GM19372 (cell line): ENCODE measurements around the gene IGSF3.

ENCODE experiments used
- ATAC-seq: cut with Tn5 transposase; IDR thresholded peaks from one replicate; pipeline ENCODE4 v1.9.1; 2021; ENCODE audit warnings: mild to moderate bottlenecking, low read depth, moderate library complexity; ENCODE audit not compliant: unreplicated experiment

The IGSF3 gene

DNA sequence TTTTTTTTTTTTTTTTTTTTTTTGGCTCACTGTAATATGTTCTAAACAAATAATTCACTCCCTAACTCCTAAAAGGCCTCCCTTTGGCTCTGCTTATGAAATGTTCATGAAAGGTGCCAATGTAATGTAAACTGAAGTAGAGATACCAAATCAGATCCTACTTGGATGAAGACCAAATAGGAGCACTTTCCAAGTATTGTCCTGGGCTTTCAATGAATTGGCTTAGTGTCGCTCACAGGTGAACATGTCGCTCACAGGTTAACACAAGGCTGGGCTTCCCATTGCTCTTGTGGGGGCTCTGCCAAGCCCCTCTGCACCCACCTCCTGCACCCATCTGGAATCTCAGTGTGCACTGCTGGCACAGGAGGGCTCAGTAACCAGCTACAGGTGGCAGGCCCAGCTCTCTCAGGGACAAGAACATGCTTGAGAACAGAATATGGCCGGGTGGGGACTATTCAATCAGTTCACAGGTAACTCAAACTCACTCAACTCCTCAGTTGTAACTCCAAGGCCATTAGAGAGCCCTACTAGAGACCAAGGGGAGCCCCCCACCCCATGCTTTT lies 86.1 kb downstream of the IGSF3 start:
- no peak for ATAC-seq

DNA sequence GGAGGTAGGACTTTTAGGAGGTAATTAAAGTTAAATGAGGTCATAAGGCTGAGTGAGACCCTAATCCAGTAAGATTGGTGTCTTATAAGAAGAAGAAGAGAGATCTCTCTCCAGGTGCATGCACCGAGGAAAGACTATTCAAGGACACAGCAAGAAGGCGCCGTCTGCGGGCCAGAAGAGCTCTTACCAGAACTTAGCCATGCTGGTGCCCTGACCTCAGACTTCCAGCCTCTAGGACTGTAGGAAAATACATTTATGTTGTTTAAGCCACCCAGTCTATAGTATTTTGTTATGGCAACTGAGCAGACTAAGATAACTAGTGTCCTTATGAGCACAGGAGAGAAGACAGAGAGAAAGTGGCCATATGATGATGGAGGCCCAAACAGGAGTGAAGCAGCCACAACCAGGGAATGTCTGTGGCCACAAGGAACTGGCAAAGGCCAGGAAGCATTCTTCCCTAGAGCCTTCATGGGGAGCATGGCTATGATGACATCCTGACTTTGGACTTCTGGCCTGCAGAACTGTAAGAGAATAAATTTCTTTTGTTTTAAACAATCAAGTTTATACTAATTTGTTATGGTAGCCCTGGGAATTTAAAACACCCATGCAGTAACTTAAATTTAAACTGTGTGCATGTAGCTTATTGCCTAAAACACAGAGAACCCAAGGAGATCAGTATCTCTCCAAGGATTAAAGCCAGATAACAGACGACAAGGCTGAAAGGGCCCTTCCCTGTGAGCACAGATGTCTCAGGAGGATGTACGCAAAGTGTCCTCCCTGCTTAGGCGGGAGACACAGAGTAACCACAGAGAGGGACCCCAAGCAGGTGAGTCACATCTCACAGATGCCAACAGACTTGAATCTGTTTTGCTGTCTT lies 86.8 kb downstream of the IGSF3 start:
- no peak for ATAC-seq

DNA sequence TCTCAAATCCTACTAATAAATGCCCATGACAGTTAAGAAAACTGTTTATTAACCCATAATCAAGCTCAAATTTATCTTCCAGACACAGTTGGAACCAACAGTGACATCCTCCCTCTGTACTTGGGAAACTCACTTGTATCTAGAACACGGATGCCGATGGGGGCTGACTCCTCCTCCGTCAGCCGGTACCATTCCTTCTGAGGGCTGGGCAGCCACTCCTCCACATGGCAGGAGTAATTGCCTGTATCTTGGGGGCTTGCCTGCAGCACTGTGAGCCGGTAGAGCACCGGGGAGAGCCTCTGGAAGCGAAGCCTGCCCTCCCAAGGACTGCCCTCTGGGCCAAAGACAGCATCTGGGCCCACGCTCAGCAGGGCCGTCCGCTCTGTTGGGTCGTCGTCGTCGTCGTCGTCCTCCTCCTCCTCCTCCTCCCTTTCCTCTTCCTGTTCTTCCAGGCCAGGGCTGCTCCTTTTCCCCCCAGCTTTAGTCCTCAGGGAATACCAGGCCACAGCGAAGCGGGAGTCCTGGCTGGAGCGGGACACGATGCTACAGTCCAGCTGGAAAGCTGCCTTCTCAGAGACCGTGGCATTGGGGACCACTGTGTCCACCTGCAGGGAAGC lies 88.2 kb downstream of the IGSF3 start:
- no peak for ATAC-seq

- ATAC-seq, result no peak
Measured at GRCh38 chr1:116578581-116578980, 89.0 kb downstream of the IGSF3 start.

DNA sequence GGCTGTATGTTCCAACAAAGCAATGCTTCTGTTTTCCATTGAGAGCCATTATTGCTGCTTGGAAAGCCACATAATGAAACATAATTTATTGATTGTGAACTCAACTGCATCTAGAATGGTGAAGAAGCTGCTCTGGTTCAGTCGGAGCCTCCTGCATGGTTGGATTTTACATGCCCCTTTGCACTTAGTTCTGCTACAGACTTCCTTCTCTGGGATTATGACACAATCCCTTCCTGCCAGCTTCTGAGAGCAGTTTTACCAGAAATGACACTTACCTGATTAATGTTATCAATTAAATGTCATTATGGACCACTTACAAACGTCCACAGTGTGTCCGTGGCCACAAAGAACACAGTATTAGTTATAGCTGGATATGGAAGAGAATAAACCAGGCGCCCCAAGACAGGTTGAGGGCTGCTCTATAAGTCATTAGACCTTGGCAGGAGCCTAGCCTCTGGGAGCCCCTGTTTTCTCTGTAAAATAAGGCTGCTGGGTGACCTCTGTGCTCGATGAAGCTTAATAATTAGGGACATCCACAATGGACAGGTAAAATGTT lies 89.7 kb downstream of the IGSF3 start:
- no peak for ATAC-seq

GRCh38 chr1:116574581-116575291 lies 92.8 kb downstream of the IGSF3 start:
- no peak for ATAC-seq

DNA sequence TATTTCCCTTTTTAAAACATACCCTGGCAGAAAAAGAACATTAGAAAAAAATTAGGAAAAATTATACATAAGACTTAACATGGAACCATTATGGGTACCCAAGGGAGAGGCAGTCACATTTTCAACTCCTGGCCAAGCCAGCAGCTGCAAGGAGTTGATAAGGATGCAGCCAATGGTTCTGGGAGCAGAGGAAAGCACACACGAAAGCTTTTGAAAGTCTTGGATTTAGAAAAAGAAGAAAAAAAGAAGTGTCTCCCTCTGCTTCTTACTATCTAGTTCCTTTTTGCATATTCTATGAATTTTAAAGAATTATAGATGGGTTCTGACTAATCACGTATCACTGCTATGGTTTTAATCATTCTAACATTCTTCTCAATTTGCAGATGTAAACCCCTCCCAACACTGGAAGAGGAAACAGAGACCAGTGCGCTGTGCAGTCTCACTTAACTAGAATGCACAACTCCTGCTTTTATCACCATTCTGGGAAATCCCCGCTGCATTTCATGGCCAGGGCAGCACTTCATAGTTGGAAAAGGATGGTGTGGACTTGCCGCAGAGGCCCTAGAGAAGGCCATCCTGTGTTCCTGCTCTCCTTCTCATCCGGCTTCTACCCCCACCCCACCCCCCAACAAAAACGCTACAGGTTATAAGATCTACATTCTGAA lies 94.0 kb downstream of the IGSF3 start:
- ATAC-seq, result no peak

DNA sequence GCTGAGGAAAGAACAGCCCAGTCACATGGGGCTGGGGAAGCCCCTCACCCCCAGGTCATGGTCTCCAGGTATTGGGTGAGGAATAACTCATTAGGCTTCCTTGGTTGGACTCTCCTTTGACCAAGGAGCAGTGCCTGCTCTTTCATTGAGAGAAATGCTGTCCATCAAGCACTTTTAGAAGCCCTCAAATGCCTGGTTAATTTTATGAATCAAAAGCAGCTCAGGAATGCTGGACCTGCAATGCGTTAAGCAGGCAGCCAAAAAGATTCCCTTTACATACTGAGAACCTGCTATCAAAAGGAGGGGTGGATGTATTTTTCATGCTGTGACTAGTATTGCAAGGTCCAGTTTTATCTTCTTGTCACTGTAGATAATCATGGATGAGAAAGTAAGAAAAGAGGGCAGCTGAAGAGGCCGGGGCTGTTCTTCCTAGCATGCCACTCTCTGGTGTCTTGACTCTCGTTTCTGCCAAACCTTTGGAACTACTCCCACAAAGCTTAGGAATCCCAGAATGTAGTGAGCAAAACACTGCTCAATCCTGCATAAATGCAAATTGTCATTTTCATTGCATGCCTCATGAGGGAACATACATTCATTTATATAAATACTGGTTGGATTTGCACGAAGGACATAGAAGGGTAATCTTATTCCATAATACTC lies 94.6 kb downstream of the IGSF3 start:
- no peak for ATAC-seq

DNA sequence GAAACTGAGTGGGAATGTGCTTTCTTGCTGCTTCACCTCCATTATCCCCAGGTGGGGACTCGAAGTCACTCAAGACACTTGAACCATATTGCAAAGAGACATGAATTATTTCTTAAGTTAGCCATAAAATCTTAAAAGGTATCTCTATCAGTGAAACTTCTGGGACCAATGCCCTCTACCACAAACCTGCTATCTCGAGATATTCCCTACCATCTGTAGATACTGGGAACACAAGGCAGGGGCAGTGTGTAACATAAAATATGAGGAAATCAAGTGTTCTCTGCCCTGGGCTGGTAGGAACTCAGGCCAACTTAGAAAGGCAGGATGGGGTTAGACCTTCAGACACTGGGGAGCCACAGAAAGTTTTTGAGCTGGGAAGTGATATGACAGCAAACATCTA lies 95.4 kb downstream of the IGSF3 start:
- no peak for ATAC-seq

GRCh38 chr1:116571215-116571919 lies 96.2 kb downstream of the IGSF3 start:
- no peak for ATAC-seq

- ATAC-seq, result peak; percentile 61
Measured at GRCh38 chr1:116570358-116571214, 96.9 kb downstream of the IGSF3 start, which contains the start of gene CD58. CD58 (minus strand) TSS chr1:116571026; CDS start chr1:116570972, 54 bp downstream.

DNA sequence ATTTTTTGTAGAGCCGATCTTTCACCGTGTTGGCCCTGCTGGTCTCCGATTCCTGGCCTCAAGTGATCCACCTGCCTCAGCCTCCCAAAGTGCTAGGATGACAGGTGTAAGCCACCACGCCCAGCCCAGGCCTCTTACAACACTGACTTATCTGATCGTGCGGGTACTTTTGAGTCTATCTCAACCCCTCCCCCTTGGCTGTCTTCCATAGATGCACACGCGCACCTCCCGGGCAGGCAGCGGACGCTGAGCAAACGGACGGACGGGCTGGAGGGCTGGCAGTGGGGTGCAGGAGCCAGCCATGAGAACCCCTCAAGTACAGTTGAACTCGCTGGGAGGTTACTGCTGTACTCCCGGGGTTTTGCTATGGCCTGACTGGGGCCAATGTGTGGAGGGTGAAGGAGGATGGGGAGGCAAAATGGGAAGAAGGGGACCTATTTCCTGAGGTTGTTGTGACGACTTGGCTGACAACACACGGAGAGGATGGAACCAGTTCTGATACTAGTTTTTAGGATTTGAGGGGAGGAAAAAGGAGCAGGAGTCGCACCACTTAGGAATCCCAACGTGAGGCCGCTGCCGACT lies 97.7 kb downstream of the IGSF3 start:
- ATAC-seq, result no peak

GRCh38 chr1:116569381-116569670 lies 98.2 kb downstream of the IGSF3 start:
- ATAC-seq, result no peak

DNA sequence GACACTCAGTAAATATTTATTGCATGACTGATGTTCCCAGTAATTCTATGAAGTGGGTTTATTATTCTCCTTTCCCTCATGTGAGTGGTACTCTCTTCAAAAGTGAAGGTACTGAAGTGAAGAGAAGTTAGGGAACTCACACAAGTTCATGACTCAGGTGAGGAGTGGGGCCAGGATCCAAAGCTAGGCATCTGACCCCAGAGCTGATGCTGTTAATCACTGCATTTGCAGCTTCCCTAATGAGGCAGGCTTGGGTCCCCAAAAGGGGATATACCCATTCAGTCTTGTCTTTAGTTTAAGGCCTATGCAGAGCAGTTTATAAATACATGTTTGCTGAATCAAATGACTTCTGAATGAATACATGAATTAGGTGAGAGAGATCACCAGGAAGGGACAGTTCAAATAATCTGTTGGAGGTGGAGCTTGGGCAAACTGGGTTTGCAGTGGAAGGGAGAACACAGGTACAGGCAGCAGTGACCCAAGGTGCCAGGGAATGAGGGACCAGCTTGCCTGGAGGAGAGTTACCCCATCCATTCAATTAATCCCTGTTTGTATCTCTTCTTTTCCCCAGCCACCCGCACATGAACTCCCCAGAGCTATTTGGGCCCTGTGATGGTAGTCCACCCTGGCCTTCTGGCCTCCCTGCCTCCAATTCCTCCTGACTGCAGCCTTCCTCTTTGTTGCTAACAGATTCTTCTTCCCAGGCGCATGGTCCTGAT lies 98.7 kb downstream of the IGSF3 start:
- ATAC-seq, result no peak

GRCh38 chr1:116567790-116568661 lies 99.5 kb downstream of the IGSF3 start:
- no peak for ATAC-seq

DNA sequence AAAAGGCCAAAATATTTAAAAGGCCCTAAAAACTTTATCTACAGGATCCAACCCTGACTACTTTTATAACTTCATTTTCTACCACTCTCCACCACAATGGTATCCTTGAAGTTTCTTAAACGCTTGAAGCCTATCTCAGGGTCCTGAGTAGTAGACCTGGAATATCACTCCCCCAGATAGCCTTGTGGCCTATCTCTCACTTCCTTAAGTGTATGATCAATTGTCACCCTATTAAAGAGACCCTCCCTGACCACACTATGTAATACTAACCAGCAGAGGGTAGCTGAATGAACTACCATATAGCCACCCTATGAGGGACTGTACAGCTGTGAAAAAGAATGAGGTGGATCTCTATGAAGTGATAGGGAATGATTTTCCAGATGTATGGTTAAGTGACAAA lies 102.3 kb downstream of the IGSF3 start:
- no peak for ATAC-seq
